GOT3 (cell line): ENCODE results near the gene MYO9B.
A peak's percentile ranks its signal among the peaks of the same experiment; 100 is the strongest.

Experiments used
- DNase-seq: peaks from one replicate; lab custom pipeline; 2025; ENCODE audit warnings: mixed read lengths; lab: John Stamatoyannopoulos, UW

MYO9B gene

GRCh38 chr19:17060802-17061201 is 14.8 kb upstream of the MYO9B start:
- DNase-seq = no peak

GRCh38 chr19:17061205-17061604 is 14.4 kb upstream of the MYO9B start:
- DNase-seq = no peak

- no peak for DNase-seq
Observed at GRCh38 chr19:17061691-17062090, 13.9 kb upstream of the MYO9B start.

GRCh38 chr19:17063428-17063827 is 12.1 kb upstream of the MYO9B start:
- DNase-seq = no peak

- no peak for DNase-seq
Observed at GRCh38 chr19:17069193-17069592, 6.4 kb upstream of the MYO9B start.

GRCh38 chr19:17070421-17070820 is 5.2 kb upstream of the MYO9B start:
- no peak for DNase-seq

GRCh38 chr19:17070912-17071311 is 4.7 kb upstream of the MYO9B start:
- no peak for DNase-seq

GRCh38 chr19:17073869-17074633 is 1.5 kb upstream of the MYO9B start:
- no peak for DNase-seq

GRCh38 chr19:17074634-17075034 is 943 bp upstream of the MYO9B start:
- no peak for DNase-seq

- DNase-seq = no peak
Observed at GRCh38 chr19:17075864-17076542, 426 bp downstream of the MYO9B start.

- DNase-seq = no peak
Observed at GRCh38 chr19:17076543-17076991, 990 bp downstream of the MYO9B start.

- DNase-seq = no peak
Observed at GRCh38 chr19:17077447-17078028, 2.0 kb downstream of the MYO9B start.

- DNase-seq = no peak
Observed at GRCh38 chr19:17078036-17078919, 2.7 kb downstream of the MYO9B start.

- DNase-seq = no peak
Observed at GRCh38 chr19:17078920-17079709, 3.5 kb downstream of the MYO9B start.

- peak; percentile 73 for DNase-seq
Observed at GRCh38 chr19:17079710-17080439, 4.3 kb downstream of the MYO9B start.

GRCh38 chr19:17080440-17080801 is 4.8 kb downstream of the MYO9B start:
- no peak for DNase-seq

GRCh38 chr19:17081672-17082630 is 6.4 kb downstream of the MYO9B start:
- DNase-seq = no peak

- DNase-seq = no peak
Observed at GRCh38 chr19:17086120-17086519, 10.5 kb downstream of the MYO9B start.

GRCh38 chr19:17086834-17087233 is 11.3 kb downstream of the MYO9B start:
- DNase-seq = no peak
